ENCODE measurements around the gene CATSPERZ.

DNA sequence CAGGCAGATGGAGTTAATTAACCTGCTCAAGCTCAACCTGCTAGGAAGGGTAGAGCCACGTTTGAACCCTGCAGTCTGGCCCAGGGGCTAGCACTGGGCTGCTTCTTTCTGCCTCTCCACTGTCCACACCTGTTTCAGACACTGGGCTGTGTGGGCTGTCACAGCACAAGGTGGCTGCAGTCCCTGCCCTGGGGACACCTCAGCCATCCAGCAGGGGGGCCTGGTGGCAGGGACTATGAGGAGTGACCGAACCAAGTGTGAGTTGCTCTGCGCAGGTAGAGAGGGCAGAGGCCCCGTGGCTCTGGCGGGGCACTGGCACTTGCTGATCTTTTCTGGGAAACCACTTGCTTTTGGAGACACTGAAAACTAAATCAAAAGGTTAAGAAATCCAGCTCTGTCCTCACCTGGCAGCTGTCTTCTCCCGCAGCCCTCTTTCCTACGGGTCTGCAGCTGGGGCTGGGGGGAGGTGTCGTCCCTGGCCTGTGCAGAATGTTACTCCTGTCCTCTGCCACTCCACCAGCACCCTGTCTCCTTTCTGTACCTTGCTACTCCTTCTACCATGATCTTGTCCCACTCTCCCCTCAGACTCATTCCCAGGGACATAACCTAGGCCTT, 21.5 kb upstream of the CATSPERZ start:
- TF ChIP-seq CTCF (conservative IDR thresholded peaks at IDR 0.05; ENCODE audit: low read length): no peak
- no peak for TF ChIP-seq EZH2phosphoT487 (IDR thresholded peaks at IDR 0.05; ENCODE audit: borderline replicate concordance)
